Spleen (tissue), 7 donors: ENCODE results near the gene RRAS2.

Experiments
- POLR2A ChIP-seq, 3 donors: fragments of 450-650 bp; IDR thresholded peaks; one replicate each; pipeline ENCODE4 v1.5.1; 2017; ENCODE audit warnings: antibody characterized with exemption in 3 of 3, mild to moderate bottlenecking in 1 of 3
- POLR2AphosphoS5 ChIP-seq, 3 donors: sonication (generic); formaldehyde crosslinking; IDR thresholded peaks; one replicate each; pipeline ENCODE4 v1.5.1; 2017; ENCODE audit warnings: antibody characterized with exemption in 3 of 3
- TF ChIP-seq, protein P1 (sequence below), 11 experiments: fragments of 200-600 bp in 7 of 11; fragments of 450-650 bp in 4 of 11; sonication (generic) in 4 of 11; IDR thresholded peaks in 8 of 11; conservative IDR thresholded peaks in 3 of 11; 1 replicate in 7 of 11; 2 replicates in 4 of 11; pipeline versions ENCODE4 v1.4.0 to v1.8.0; 2016 to 2021; ENCODE audit warnings: antibody characterized with exemption in 11 of 11, inconsistent platforms in 4 of 11, mild to moderate bottlenecking in 1 of 11
- donor health status: DM: no; HTN: no; CAD: no; lungs with moderate emphysema.
- donor health status: DM: no; HTN: no; CAD: no.
- donor health status: DM: no; HTN: no; CAD: no.

- TF ChIP-seq, protein P1, sequence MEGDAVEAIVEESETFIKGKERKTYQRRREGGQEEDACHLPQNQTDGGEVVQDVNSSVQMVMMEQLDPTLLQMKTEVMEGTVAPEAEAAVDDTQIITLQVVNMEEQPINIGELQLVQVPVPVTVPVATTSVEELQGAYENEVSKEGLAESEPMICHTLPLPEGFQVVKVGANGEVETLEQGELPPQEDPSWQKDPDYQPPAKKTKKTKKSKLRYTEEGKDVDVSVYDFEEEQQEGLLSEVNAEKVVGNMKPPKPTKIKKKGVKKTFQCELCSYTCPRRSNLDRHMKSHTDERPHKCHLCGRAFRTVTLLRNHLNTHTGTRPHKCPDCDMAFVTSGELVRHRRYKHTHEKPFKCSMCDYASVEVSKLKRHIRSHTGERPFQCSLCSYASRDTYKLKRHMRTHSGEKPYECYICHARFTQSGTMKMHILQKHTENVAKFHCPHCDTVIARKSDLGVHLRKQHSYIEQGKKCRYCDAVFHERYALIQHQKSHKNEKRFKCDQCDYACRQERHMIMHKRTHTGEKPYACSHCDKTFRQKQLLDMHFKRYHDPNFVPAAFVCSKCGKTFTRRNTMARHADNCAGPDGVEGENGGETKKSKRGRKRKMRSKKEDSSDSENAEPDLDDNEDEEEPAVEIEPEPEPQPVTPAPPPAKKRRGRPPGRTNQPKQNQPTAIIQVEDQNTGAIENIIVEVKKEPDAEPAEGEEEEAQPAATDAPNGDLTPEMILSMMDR (IDR thresholded peaks at IDR 0.05 in 8 of 11, conservative IDR thresholded peaks at IDR 0.05 in 3 of 11) = no peak
- no peak for TF ChIP-seq POLR2A (IDR thresholded peaks at IDR 0.05)
- TF ChIP-seq POLR2AphosphoS5 (IDR thresholded peaks at IDR 0.05) = no peak
Observed at GRCh38 chr11:14335712-14336111, 23.3 kb downstream of the RRAS2 start.
